ENCODE results near the gene ASCL5.

GRCh38 chr1:201142849-201143725 is 16.1 kb upstream of the ASCL5 start:
- TF ChIP-seq CTCF (IDR thresholded peaks at IDR 0.05; ENCODE audit: borderline replicate concordance, extremely low read depth, low read length, poor library complexity, severe bottlenecking) (no peak), EZH2 (IDR thresholded peaks at IDR 0.05; ENCODE audit: borderline replicate concordance, low read depth, low read length, severe bottlenecking) (no peak)

All from DND-41 (cell line).